Lower lobe of right lung (tissue), 2 donors: ENCODE data around the gene NRN1L. TPM values are rescaled to one million over a fixed set of nuclear protein-coding genes. Genes with fewer than 3 reads are reported as not detected.
A peak's percentile ranks its signal among the peaks of the same experiment; 100 is the strongest.

ENCODE experiments used
- ATAC-seq, 2 donors: fragments of 200-7000 bp; cut with Tn5 transposase; one replicate each; pipeline ENCODE4 v1.9.1; 2020 to 2022; ENCODE audit warnings: mild to moderate bottlenecking in 2 of 2, moderate library complexity in 2 of 2
- DNase-seq: peaks from one replicate; pipeline ENCODE4 v3.0.0-alpha.2; 2020
- H3K27ac ChIP-seq: fragments of 200-600 bp; one replicate; pipeline ENCODE4 v1.8.0; 2022
- H3K27me3 ChIP-seq: fragments of 200-600 bp; one replicate; pipeline ENCODE4 v1.8.0; 2022; ENCODE audit warnings: low read depth
- H3K36me3 ChIP-seq: fragments of 200-600 bp; one replicate; pipeline ENCODE4 v1.8.0; 2022; ENCODE audit warnings: mild to moderate bottlenecking
- H3K4me1 ChIP-seq: fragments of 200-600 bp; one replicate; pipeline ENCODE4 v1.8.0; 2022
- H3K4me3 ChIP-seq: fragments of 200-600 bp; one replicate; pipeline ENCODE4 v1.8.0; 2022; ENCODE audit warnings: mild to moderate bottlenecking
- H3K9me3 ChIP-seq: fragments of 200-600 bp; one replicate; pipeline ENCODE4 v1.8.0; 2022
- CTCF ChIP-seq: fragments of 200-600 bp; IDR thresholded peaks from one replicate; pipeline ENCODE4 v1.8.0; 2022; ENCODE audit warnings: antibody characterized with exemption, mild to moderate bottlenecking
- intact Hi-C: fragments of 100-400 bp; cut with DNase I; formaldehyde crosslinking; loops from one replicate; pipeline ENCODE4 v1.11.0; 2022
- total RNA-seq: library from RNA; stranded (reverse); fragmentation: NEBNext Ultra II Directional; extraction: Animal tissue kit (Norgen Biotek cat#: 25700); gene quantifications from one replicate; pipeline ENCODE4 v1.2.1, GENCODE V29; 2021
- donor health status: DM: no; HTN: yes; CAD: no; lungs with severe emphysema.

NRN1L gene
- total RNA-seq, 1 donor from 2014 or later, result 1.7 TPM

GRCh38 chr16:67923414-67924116 is 38.9 kb downstream of the NRN1L start:
- intact Hi-C loops, result no loop called here
- H3K4me1 ChIP-seq, result peaks cover 31% of the 10 kb centered on the region
- DNase-seq (no peak), ATAC-seq (no peak)
- TF ChIP-seq CTCF, result no peak
- no peaks in the 10 kb centered on the region for H3K9me3 ChIP-seq
- no peak overlapping the region for H3K4me3 ChIP-seq
- H3K27me3 ChIP-seq, result no peaks in the 10 kb centered on the region
- peaks cover 52% of the 10 kb centered on the region for H3K36me3 ChIP-seq
- H3K27ac ChIP-seq, result no peak overlapping the region

- ATAC-seq, result no peak
- Histone ChIP-seq H3K27ac (no peak overlapping the region), H3K36me3 (peaks cover 58% of the 10 kb centered on the region), H3K27me3 (no peaks in the 10 kb centered on the region), H3K4me3 (no peak overlapping the region), H3K9me3 (no peaks in the 10 kb centered on the region), H3K4me1 (peaks cover 31% of the 10 kb centered on the region)
- no peak for TF ChIP-seq CTCF
- no peak for DNase-seq
- intact Hi-C loops, result no loop called here
Measured at GRCh38 chr16:67924140-67924906, 39.6 kb downstream of the NRN1L start.

- Histone ChIP-seq H3K4me3 (no peak overlapping the region), H3K36me3 (peaks cover 59% of the 10 kb centered on the region), H3K9me3 (no peaks in the 10 kb centered on the region), H3K4me1 (peaks cover 31% of the 10 kb centered on the region), H3K27ac (peak overlapping the region; percentile 56), H3K27me3 (no peaks in the 10 kb centered on the region)
- intact Hi-C loops, result no loop called here
- peak in 1 of 2 donors; percentile 18 for ATAC-seq
- TF ChIP-seq CTCF, result no peak
- peak; percentile 58 for DNase-seq
Measured at GRCh38 chr16:67926181-67926750, 41.6 kb downstream of the NRN1L start.

GRCh38 chr16:67927131-67927941 is 42.7 kb downstream of the NRN1L start:
- ATAC-seq (no peak), DNase-seq (no peak)
- intact Hi-C loops, result no loop called here
- H3K4me1 ChIP-seq, result peaks cover 31% of the 10 kb centered on the region
- no peak overlapping the region for H3K4me3 ChIP-seq
- no peaks in the 10 kb centered on the region for H3K27me3 ChIP-seq
- peaks cover 60% of the 10 kb centered on the region for H3K36me3 ChIP-seq
- H3K27ac ChIP-seq, result peak overlapping the region; percentile 56
- no peak for TF ChIP-seq CTCF
- H3K9me3 ChIP-seq, result no peaks in the 10 kb centered on the region

- no peak for ATAC-seq
- peaks cover 63% of the 10 kb centered on the region for H3K36me3 ChIP-seq
Measured at GRCh38 chr16:67928147-67928546, 43.5 kb downstream of the NRN1L start.

More at GRCh38 chr16:67928147-67928546, 43.5 kb downstream of the NRN1L start:
- Histone ChIP-seq H3K27me3 (no peaks in the 10 kb centered on the region), H3K27ac (no peak overlapping the region), H3K4me1 (peaks cover 31% of the 10 kb centered on the region), H3K4me3 (no peak overlapping the region), H3K9me3 (no peaks in the 10 kb centered on the region)
- TF ChIP-seq CTCF, result no peak
- DNase-seq, result no peak
- intact Hi-C loops, result no loop called here
